SKM-1 treated with dmso at 0.1 percent for 144 hours (cell line): Measurements from ENCODE around the gene DENND1B.
"Not testable (repeated sequence)": the region's sequence is repeated elsewhere in the genome, so short reads cannot be mapped to it uniquely, and the experiment has no call there.

Experiments used
- DNase-seq: peaks from one replicate; lab custom pipeline; 2025; ENCODE audit not compliant: unreplicated experiment; lab: John Stamatoyannopoulos, UW

The DENND1B gene

GRCh38 chr1:197786280-197786679 lies 11.0 kb upstream of the DENND1B start:
- no peak for DNase-seq

- no peak for DNase-seq
Measured at GRCh38 chr1:197783510-197783948, 8.2 kb upstream of the DENND1B start.

- DNase-seq: no peak
Measured at GRCh38 chr1:197782722-197783360, 7.6 kb upstream of the DENND1B start.

GRCh38 chr1:197781968-197782721 lies 6.9 kb upstream of the DENND1B start:
- no peak for DNase-seq

- DNase-seq: no peak
Measured at GRCh38 chr1:197779921-197780320, 4.6 kb upstream of the DENND1B start.

GRCh38 chr1:197778366-197778945 lies 3.2 kb upstream of the DENND1B start:
- DNase-seq: no peak

GRCh38 chr1:197776351-197777105 lies 1.2 kb upstream of the DENND1B start:
- peak; percentile 39 for DNase-seq

- peak; percentile 37 for DNase-seq
Measured at GRCh38 chr1:197774466-197775281, 606 bp downstream of the DENND1B start.

- DNase-seq: no peak
Measured at GRCh38 chr1:197773856-197774255, 1.4 kb downstream of the DENND1B start.

GRCh38 chr1:197771904-197772556 lies 3.2 kb downstream of the DENND1B start:
- DNase-seq: no peak

- peak; percentile 67 for DNase-seq
Measured at GRCh38 chr1:197771386-197771785, 3.9 kb downstream of the DENND1B start.

- DNase-seq: peak; percentile 88
Measured at GRCh38 chr1:197770243-197770642, 5.0 kb downstream of the DENND1B start.

GRCh38 chr1:197769287-197769686 lies 6.0 kb downstream of the DENND1B start:
- DNase-seq: no peak

GRCh38 chr1:197768014-197768805 lies 7.1 kb downstream of the DENND1B start:
- DNase-seq: no peak

GRCh38 chr1:197763769-197764168 lies 11.5 kb downstream of the DENND1B start:
- no peak for DNase-seq

GRCh38 chr1:197763307-197763706 lies 12.0 kb downstream of the DENND1B start:
- DNase-seq: no peak

GRCh38 chr1:197761654-197762053 lies 13.6 kb downstream of the DENND1B start:
- peak; percentile 25 for DNase-seq

- not testable (repeated sequence) for DNase-seq
Measured at GRCh38 chr1:197755553-197755952, 19.7 kb downstream of the DENND1B start.

- DNase-seq: not testable (repeated sequence)
Measured at GRCh38 chr1:197752652-197753164, 22.6 kb downstream of the DENND1B start.
